OCI-LY3 (cell line): ENCODE measurements around the gene TSC22D1.

Source experiments
- H2AFZ ChIP-seq: fragments of 200-600, 300-600 bp; shearing (Covaris generic); 2 replicates; pipeline ENCODE4 v1.6.0; 2014; ENCODE audit warnings: antibody characterized with exemption, low read depth, low read length
- H3K27ac ChIP-seq: fragments of 200-600, 300-600 bp; sonication (generic); 2 replicates; pipeline ENCODE4 v1.5.1; 2014; ENCODE audit warnings: mild to moderate bottlenecking, low read length, moderate library complexity, mixed read lengths
- H3K27me3 ChIP-seq: fragments of 200-600, 300-600 bp; sonication (generic); 2 replicates; pipeline ENCODE4 v1.6.1; 2014; ENCODE audit warnings: low read depth, low read length, mixed read lengths
- H3K36me3 ChIP-seq: fragments of 200-600, 300-600 bp; sonication (generic); replicated peaks from 2 replicates; pipeline ENCODE3; 2014; ENCODE audit warnings: low read depth, low read length, mixed read lengths
- H3K4me1 ChIP-seq: fragments of 300-600, 200-600 bp; sonication (generic); 2 replicates; pipeline ENCODE4 v1.6.1; 2014; ENCODE audit warnings: low read length, mixed read lengths
- H3K4me2 ChIP-seq: fragments of 200-600, 300-600 bp; sonication (generic); 2 replicates; pipeline ENCODE4 v1.6.1; 2014; ENCODE audit warnings: low read length, mixed read lengths
- H3K4me3 ChIP-seq: fragments of 300-600, 200-600 bp; sonication (generic); 2 replicates; pipeline ENCODE4 v1.5.1; 2014; ENCODE audit warnings: antibody characterized with exemption, mild to moderate bottlenecking, low read length, moderate library complexity
- H3K79me2 ChIP-seq: fragments of 300-600, 200-600 bp; shearing (Covaris generic); 2 replicates; pipeline ENCODE4 v1.6.1; 2014; ENCODE audit warnings: mild to moderate bottlenecking, low read length, mixed read lengths
- H3K9ac ChIP-seq: fragments of 300-600, 200-600 bp; shearing (Covaris generic); 2 replicates; pipeline ENCODE4 v1.6.0; 2014; ENCODE audit warnings: mild to moderate bottlenecking, low read length, moderate library complexity
- H3K9me3 ChIP-seq: fragments of 200-600, 300-600 bp; shearing (Covaris generic); 2 replicates; pipeline ENCODE4 v1.6.1; 2014; ENCODE audit warnings: low read length, mixed read lengths; ENCODE audit not compliant: insufficient read depth
- H4K20me1 ChIP-seq: fragments of 200-600, 300-600 bp; sonication (generic); 2 replicates; pipeline ENCODE4 v1.6.1; 2016; ENCODE audit warnings: low read length, mixed read lengths; ENCODE audit not compliant: insufficient read depth
- EZH2phosphoT487 ChIP-seq: fragments of 200-600 bp; shearing (Covaris generic); IDR thresholded peaks from 2 replicates; pipeline ENCODE4 v1.6.1; 2018; ENCODE audit warnings: antibody characterized with exemption, mixed run types, low read depth
- TF ChIP-seq, protein P1 (sequence below): fragments of 200-600, 300-600 bp; sonication (generic); IDR thresholded peaks from 2 replicates; pipeline ENCODE4 v1.5.1; 2014; ENCODE audit warnings: antibody characterized with exemption, low read length, low read depth

Gene TSC22D1

GRCh38 chr13:44394658-44395057 is 181.5 kb downstream of the TSC22D1 start:
- Histone ChIP-seq H3K9me3 (no peaks in the 10 kb centered on the region), H3K4me1 (no peaks in the 10 kb centered on the region), H3K36me3 (no peaks in the 10 kb centered on the region), H3K79me2 (no peaks in the 10 kb centered on the region), H2AFZ (no peak overlapping the region), H3K4me3 (no peak overlapping the region), H4K20me1 (no peaks in the 10 kb centered on the region), H3K27me3 (peaks cover 55% of the 10 kb centered on the region), H3K9ac (no peak overlapping the region), H3K27ac (no peak overlapping the region), H3K4me2 (no peak overlapping the region)
- TF ChIP-seq, protein P1, sequence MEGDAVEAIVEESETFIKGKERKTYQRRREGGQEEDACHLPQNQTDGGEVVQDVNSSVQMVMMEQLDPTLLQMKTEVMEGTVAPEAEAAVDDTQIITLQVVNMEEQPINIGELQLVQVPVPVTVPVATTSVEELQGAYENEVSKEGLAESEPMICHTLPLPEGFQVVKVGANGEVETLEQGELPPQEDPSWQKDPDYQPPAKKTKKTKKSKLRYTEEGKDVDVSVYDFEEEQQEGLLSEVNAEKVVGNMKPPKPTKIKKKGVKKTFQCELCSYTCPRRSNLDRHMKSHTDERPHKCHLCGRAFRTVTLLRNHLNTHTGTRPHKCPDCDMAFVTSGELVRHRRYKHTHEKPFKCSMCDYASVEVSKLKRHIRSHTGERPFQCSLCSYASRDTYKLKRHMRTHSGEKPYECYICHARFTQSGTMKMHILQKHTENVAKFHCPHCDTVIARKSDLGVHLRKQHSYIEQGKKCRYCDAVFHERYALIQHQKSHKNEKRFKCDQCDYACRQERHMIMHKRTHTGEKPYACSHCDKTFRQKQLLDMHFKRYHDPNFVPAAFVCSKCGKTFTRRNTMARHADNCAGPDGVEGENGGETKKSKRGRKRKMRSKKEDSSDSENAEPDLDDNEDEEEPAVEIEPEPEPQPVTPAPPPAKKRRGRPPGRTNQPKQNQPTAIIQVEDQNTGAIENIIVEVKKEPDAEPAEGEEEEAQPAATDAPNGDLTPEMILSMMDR = no peak
- TF ChIP-seq EZH2phosphoT487 = no peak

DNA sequence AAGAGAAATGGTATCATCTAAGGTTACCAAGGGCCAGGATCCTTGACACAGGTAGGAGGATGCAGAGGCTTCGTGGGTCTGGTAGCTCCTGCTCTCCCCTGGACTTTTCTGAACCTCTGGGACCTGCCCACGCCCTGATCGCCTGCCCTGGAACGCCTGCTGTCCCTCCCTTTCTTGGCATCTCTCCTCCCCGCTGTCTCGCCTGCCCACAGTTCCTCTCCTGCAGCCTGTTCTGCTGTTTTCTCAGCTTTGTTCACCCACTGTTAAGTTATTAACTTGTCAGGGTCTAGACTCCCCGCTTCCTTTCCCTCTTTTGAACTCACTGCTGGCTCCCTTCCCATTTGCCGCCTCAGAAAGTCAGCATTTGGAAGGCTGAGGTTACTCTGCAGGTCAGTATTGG is 182.7 kb downstream of the TSC22D1 start:
- Histone ChIP-seq H3K36me3 (no peaks in the 10 kb centered on the region), H2AFZ (no peak overlapping the region), H3K9me3 (no peaks in the 10 kb centered on the region), H3K4me1 (peaks cover 5% of the 10 kb centered on the region), H3K4me2 (no peak overlapping the region), H3K27ac (no peak overlapping the region), H3K27me3 (peaks cover 44% of the 10 kb centered on the region), H4K20me1 (no peaks in the 10 kb centered on the region), H3K4me3 (no peak overlapping the region), H3K9ac (no peak overlapping the region), H3K79me2 (no peaks in the 10 kb centered on the region)
- TF ChIP-seq, protein P1 = no peak
- TF ChIP-seq EZH2phosphoT487 = no peak

GRCh38 chr13:44389876-44390275 is 186.3 kb downstream of the TSC22D1 start:
- Histone ChIP-seq H3K4me1 (peaks cover 5% of the 10 kb centered on the region), H3K79me2 (no peaks in the 10 kb centered on the region), H3K27ac (no peak overlapping the region), H3K27me3 (peaks cover 29% of the 10 kb centered on the region), H3K4me3 (no peak overlapping the region), H2AFZ (no peak overlapping the region), H3K9ac (no peak overlapping the region), H4K20me1 (no peaks in the 10 kb centered on the region), H3K36me3 (no peaks in the 10 kb centered on the region), H3K9me3 (no peaks in the 10 kb centered on the region), H3K4me2 (no peak overlapping the region)
- TF ChIP-seq, protein P1 = no peak

DNA sequence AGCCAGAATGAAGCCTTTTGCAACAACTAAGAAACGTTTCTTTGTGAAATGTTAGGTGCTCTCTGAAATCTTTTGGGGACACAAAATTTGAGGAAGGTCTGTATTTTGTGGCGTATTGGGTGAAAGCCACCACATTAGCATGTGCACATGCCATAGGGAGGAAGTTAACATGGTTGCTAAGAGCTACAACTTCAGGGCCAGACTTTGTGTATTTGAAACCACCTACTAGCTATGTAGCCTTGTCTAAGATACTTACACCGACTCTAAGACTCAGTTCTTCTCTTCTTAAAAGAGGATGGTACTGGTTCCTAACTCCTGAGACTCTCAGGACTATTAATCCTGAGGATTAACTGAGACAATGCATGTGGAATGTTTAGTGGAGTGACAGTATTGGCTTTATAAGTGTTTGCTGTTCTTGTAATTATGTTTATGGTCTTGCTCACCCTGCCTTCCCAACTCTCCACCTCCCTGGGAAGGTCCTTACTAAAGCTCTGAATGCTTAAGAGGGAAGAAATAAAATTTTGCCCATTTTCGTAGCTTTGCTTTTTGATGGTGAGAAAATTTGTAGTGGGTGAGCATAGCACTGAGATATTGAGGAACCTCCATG is 187.0 kb downstream of the TSC22D1 start:
- Histone ChIP-seq H3K36me3 (no peaks in the 10 kb centered on the region), H3K4me2 (no peak overlapping the region), H3K27me3 (peaks cover 31% of the 10 kb centered on the region), H3K9me3 (no peaks in the 10 kb centered on the region), H3K9ac (no peak overlapping the region), H3K79me2 (no peaks in the 10 kb centered on the region), H3K4me1 (peaks cover 5% of the 10 kb centered on the region), H3K27ac (no peak overlapping the region), H3K4me3 (no peak overlapping the region), H2AFZ (no peak overlapping the region), H4K20me1 (no peaks in the 10 kb centered on the region)
- TF ChIP-seq EZH2phosphoT487 = no peak
